ENCODE measurements around the gene GRAP.
"Not testable (repeated sequence)": the region's sequence is repeated elsewhere in the genome, so short reads cannot be mapped to it uniquely, and the experiment has no call there.

DNA sequence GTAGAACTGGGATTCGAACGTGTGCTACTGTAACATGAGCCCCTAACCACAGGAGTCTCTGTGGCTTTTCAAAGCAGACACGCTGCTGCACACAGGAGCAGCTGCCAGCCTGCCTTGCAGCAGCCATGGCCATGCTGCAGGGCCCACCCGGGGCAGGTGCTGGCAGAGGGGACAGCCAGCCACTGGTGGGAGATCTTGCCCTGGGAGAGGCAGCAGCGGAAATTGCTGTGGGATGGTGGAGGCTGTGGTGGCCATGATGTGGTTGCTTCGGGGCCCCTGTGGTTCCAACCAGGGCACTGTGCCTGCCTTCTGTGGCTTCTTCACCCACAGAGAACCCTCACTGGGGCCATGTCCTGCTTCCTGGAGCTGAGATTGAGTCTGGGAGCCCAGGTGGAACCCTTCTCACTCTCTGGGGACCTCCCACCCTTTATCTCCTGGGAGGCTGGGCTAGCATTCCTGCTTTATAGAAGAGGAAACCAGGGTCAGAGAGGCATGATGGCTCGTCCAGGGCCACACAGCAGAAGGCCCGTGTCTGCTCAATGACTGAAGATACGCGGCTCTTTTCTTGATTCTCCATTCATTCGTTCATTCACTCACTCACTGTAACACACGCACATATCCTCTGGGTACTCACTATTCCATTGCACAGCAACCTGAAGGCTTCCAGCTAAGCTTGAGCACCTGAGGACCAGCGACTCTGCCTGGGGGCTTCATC, 43.5 kb upstream of the GRAP start:
- TF ChIP-seq CTCF, POLR2A (IDR thresholded peaks at IDR 0.05): not testable (repeated sequence)
